Chondrocyte (in vitro differentiated cells): ENCODE data around the gene HBE1. TPM values are rescaled to one million over a fixed set of nuclear protein-coding genes. Genes with fewer than 3 reads are reported as not detected.

Experiments
- DNase-seq: peaks from one replicate; pipeline ENCODE4 v3.0.0; 2021; ENCODE audit warnings: mixed read lengths, low spot score
- H3K27ac Mint-ChIP-seq: one replicate; pipeline ENCODE4 v1.8.0; 2021; ENCODE audit warnings: mild to moderate bottlenecking, moderate library complexity, mixed read lengths; ENCODE audit not compliant: unreplicated experiment
- H3K27me3 Mint-ChIP-seq: 2 replicates; pipeline ENCODE4 v1.8.0; 2021; ENCODE audit warnings: low read depth, mixed read lengths
- H3K36me3 Mint-ChIP-seq: 2 replicates; pipeline ENCODE4 v1.8.0; 2021; ENCODE audit warnings: low read depth, mixed read lengths
- H3K4me1 Mint-ChIP-seq: 2 replicates; pipeline ENCODE4 v1.8.0; 2021; ENCODE audit warnings: low read depth, mild to moderate bottlenecking, mixed read lengths
- H3K4me3 Mint-ChIP-seq: one replicate; pipeline ENCODE4 v1.8.0; 2021; ENCODE audit warnings: mild to moderate bottlenecking, moderate library complexity, mixed read lengths; ENCODE audit not compliant: unreplicated experiment
- H3K9me3 Mint-ChIP-seq: 2 replicates; pipeline ENCODE4 v1.8.0; 2021; ENCODE audit warnings: low read depth, mixed read lengths
- total RNA-seq: library from RNA; stranded (reverse); gene quantifications from 3 replicates; pipeline ENCODE4 v1.2.1, GENCODE V29; 2021
- TF ChIP-seq, protein P1 (sequence below): fragments of 200-600 bp; sonication (generic); IDR thresholded peaks from 2 replicates; pipeline ENCODE4 v1.5.0; 2021; ENCODE audit warnings: antibody characterized with exemption, mild to moderate bottlenecking, moderate library complexity

HBE1 gene
- total RNA-seq, 1 donor from 2014 or later = not detected

DNA sequence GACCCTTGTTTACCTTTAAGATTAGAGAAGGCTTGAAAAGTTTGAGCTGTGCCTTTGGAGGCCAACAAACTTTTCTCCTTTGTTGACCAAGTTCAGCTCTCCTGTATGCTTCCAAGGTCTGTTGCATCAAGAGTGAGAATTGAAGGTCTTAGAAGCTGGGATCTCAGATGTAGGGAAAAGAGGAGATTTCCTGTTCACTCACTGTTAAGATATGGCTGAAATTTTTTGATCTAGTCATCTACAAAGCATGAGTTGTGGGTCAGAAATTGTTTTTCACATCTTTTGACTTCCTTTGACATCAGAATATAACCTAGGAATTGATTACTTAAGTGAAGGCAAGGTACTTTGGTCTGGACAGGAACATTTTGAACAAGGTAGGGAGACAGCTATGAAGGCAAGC is 20.0 kb upstream of the HBE1 start:
- no peaks in the 10 kb centered on the region for H3K4me1 Mint-ChIP-seq
- H3K27ac Mint-ChIP-seq = no peak overlapping the region
- DNase-seq = no peak
- no peaks in the 10 kb centered on the region for H3K9me3 Mint-ChIP-seq
- TF ChIP-seq, protein P1, sequence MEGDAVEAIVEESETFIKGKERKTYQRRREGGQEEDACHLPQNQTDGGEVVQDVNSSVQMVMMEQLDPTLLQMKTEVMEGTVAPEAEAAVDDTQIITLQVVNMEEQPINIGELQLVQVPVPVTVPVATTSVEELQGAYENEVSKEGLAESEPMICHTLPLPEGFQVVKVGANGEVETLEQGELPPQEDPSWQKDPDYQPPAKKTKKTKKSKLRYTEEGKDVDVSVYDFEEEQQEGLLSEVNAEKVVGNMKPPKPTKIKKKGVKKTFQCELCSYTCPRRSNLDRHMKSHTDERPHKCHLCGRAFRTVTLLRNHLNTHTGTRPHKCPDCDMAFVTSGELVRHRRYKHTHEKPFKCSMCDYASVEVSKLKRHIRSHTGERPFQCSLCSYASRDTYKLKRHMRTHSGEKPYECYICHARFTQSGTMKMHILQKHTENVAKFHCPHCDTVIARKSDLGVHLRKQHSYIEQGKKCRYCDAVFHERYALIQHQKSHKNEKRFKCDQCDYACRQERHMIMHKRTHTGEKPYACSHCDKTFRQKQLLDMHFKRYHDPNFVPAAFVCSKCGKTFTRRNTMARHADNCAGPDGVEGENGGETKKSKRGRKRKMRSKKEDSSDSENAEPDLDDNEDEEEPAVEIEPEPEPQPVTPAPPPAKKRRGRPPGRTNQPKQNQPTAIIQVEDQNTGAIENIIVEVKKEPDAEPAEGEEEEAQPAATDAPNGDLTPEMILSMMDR = no peak
- H3K36me3 Mint-ChIP-seq = no peaks in the 10 kb centered on the region
- no peaks in the 10 kb centered on the region for H3K27me3 Mint-ChIP-seq
- H3K4me3 Mint-ChIP-seq = no peak overlapping the region

DNA sequence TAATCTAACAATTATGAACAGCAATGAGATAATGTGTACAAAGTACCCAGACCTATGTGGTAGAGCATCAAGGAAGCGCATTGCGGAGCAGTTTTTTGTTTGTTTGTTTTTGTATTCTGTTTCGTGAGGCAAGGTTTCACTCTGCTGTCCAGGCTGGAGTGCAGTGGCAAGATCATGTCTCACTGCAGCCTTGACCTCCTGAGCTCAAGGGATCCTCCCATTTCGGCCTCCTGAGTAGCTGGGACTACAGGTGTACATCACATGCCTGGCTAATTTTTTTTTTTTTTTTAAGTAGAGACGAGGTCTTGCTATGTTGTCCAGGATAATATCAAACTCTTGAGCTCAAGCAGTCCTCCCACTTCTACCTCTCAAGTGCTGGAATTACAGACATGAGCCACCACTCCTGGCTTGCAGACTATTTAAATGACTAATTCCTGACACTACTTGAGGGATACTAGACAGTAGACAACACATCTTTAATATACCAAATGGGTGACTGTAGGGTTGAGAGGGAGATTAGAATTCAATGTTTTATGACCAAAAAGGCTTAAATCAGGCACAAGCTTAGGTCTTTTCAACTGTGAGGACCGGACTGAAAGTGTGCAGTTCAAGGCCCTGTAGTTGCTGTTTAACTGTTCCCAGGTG is 19.3 kb upstream of the HBE1 start:
- Mint-ChIP-seq H3K4me3 (no peak overlapping the region), H3K27me3 (no peaks in the 10 kb centered on the region), H3K9me3 (no peaks in the 10 kb centered on the region), H3K36me3 (no peaks in the 10 kb centered on the region), H3K4me1 (no peaks in the 10 kb centered on the region), H3K27ac (no peak overlapping the region)
- no peak for DNase-seq
- TF ChIP-seq, protein P1 = no peak

GRCh38 chr11:5288108-5288905 is 18.6 kb upstream of the HBE1 start:
- no peak for DNase-seq

GRCh38 chr11:5286901-5287300 is 17.2 kb upstream of the HBE1 start:
- Mint-ChIP-seq H3K9me3 (no peaks in the 10 kb centered on the region), H3K4me1 (no peaks in the 10 kb centered on the region), H3K27ac (no peak overlapping the region), H3K4me3 (no peak overlapping the region), H3K27me3 (no peaks in the 10 kb centered on the region), H3K36me3 (no peaks in the 10 kb centered on the region)
- no peak for DNase-seq
- TF ChIP-seq, protein P1 = no peak

More at GRCh38 chr11:5288108-5288905, 18.6 kb upstream of the HBE1 start:
- Mint-ChIP-seq H3K27me3 (no peaks in the 10 kb centered on the region), H3K4me3 (no peak overlapping the region), H3K9me3 (no peaks in the 10 kb centered on the region), H3K4me1 (no peaks in the 10 kb centered on the region), H3K36me3 (no peaks in the 10 kb centered on the region), H3K27ac (no peak overlapping the region)
- TF ChIP-seq, protein P1 = no peak

GRCh38 chr11:5286351-5286750 is 16.6 kb upstream of the HBE1 start:
- H3K9me3 Mint-ChIP-seq = no peaks in the 10 kb centered on the region
- no peaks in the 10 kb centered on the region for H3K36me3 Mint-ChIP-seq
- no peak overlapping the region for H3K4me3 Mint-ChIP-seq
- TF ChIP-seq, protein P1 = no peak
- no peak overlapping the region for H3K27ac Mint-ChIP-seq
- no peaks in the 10 kb centered on the region for H3K27me3 Mint-ChIP-seq
- no peaks in the 10 kb centered on the region for H3K4me1 Mint-ChIP-seq
- no peak for DNase-seq
